Measurements from ENCODE around the gene PIH1D1. TPM values are rescaled to one million over a fixed set of nuclear protein-coding genes. Genes with fewer than 3 reads are reported as not detected.

PIH1D1 gene
- total RNA-seq, 2 donors from 2014 or later = 128 to 133 TPM

DNA sequence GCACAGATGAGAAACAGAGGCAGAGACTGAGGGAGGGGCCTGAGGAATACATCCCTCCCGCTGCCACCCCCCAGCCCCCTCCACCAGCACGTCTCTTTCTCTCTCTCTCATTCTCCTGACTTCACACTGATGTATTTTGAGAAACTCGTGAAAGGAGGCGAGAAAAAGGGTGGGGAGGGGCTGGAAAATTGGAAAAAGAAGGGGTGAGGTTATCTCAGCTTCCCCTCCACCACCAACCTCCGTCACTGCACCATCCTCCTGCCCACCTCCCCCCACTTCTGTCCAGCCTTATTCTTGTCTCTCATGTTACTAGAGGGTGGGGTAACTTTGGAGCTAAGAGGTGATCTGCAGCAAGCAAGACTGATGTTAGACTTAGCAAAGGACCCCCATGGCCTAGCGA lies 11.8 kb downstream of the PIH1D1 start:
- Histone ChIP-seq H3K4me3 (ENCODE audit: low read length) (no peak overlapping the region), H3K9me3 (ENCODE audit: control insufficient read depth, low read length) (no peaks in the 10 kb centered on the region), H3K27ac (ENCODE audit: low read depth, low read length) (no peak overlapping the region), H3K36me3 (ENCODE audit: control insufficient read depth, insufficient read depth, low read length) (no peaks in the 10 kb centered on the region), H3K4me1 (ENCODE audit: control insufficient read depth, insufficient read depth, low read length) (no peaks in the 10 kb centered on the region), H3K27me3 (ENCODE audit: control insufficient read depth, insufficient read depth, low read length, poor library complexity, severe bottlenecking) (peaks cover 79% of the 10 kb centered on the region), H3K9ac (ENCODE audit: extremely low read depth, low read length, poor library complexity, severe bottlenecking) (no peak overlapping the region)
- WGBS, 2 experiments (ENCODE audit: insufficient coverage in 1 of 2, insufficient read length in 1 of 2) = 75 to 100% methylated on average over 1 of the region's 6 CpGs
- Mint-ChIP-seq H3K4me3 (no peak overlapping the region), H3K27ac (no peak overlapping the region), H3K4me1 (no peaks in the 10 kb centered on the region), H3K9me3 (peaks cover 9% of the 10 kb centered on the region), H3K36me3 (ENCODE audit: low read depth) (no peaks in the 10 kb centered on the region), H3K27me3 (ENCODE audit: insufficient read depth) (peaks cover 79% of the 10 kb centered on the region)
- DNase-seq = no peak
- TF ChIP-seq CTCF (conservative IDR thresholded peaks at IDR 0.05) = no peak

GRCh38 chr19:49438261-49438660 lies 13.4 kb downstream of the PIH1D1 start:
- H3K36me3 Mint-ChIP-seq (ENCODE audit: low read depth) = no peaks in the 10 kb centered on the region
- no peak overlapping the region for H3K9ac ChIP-seq (ENCODE audit: extremely low read depth, low read length, poor library complexity, severe bottlenecking)
- 24 to 28% methylated on average over 3 to 5 of the region's 6 CpGs for WGBS, 2 experiments (ENCODE audit: insufficient coverage in 1 of 2, insufficient read length in 1 of 2)
- H3K27ac ChIP-seq (ENCODE audit: low read depth, low read length) = no peak overlapping the region
- DNase-seq = no peak
- no peaks in the 10 kb centered on the region for H3K9me3 ChIP-seq (ENCODE audit: control insufficient read depth, low read length)
- H3K27me3 ChIP-seq (ENCODE audit: control insufficient read depth, insufficient read depth, low read length, poor library complexity, severe bottlenecking) = peaks cover 94% of the 10 kb centered on the region
- TF ChIP-seq CTCF (conservative IDR thresholded peaks at IDR 0.05) = no peak
- peaks cover 9% of the 10 kb centered on the region for H3K9me3 Mint-ChIP-seq
- no peak overlapping the region for H3K27ac Mint-ChIP-seq
- H3K4me3 ChIP-seq (ENCODE audit: low read length) = no peak overlapping the region
- no peaks in the 10 kb centered on the region for H3K4me1 ChIP-seq (ENCODE audit: control insufficient read depth, insufficient read depth, low read length)
- no peaks in the 10 kb centered on the region for H3K4me1 Mint-ChIP-seq
- H3K4me3 Mint-ChIP-seq = no peak overlapping the region
- H3K27me3 Mint-ChIP-seq (ENCODE audit: insufficient read depth) = peaks cover 94% of the 10 kb centered on the region
- H3K36me3 ChIP-seq (ENCODE audit: control insufficient read depth, insufficient read depth, low read length) = no peaks in the 10 kb centered on the region

DNA sequence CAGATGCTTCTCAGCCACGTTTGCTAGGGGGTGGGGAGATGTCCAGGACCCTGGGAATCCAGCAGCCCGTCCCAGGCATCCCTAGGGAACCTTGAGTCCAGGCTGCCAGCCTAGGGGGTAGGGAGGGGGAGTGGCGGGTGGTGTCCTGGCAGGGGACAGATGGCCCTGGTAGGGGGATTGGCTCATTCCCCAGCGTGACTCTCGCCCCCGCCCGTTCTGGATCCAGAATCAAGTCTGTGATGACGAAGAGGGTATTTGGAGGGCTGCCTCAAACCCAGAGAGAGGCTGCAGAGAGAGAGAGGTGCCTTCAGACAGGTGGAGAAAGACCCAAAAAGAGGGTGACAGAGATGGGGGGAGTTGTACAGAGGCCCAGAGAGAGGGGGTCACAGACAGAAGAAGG lies 14.4 kb downstream of the PIH1D1 start:
- TF ChIP-seq CTCF (conservative IDR thresholded peaks at IDR 0.05) = no peak
- Mint-ChIP-seq H3K4me1 (no peaks in the 10 kb centered on the region), H3K27me3 (ENCODE audit: insufficient read depth) (peaks cover 98% of the 10 kb centered on the region), H3K9me3 (peaks cover 10% of the 10 kb centered on the region), H3K36me3 (ENCODE audit: low read depth) (peaks cover 1% of the 10 kb centered on the region), H3K4me3 (no peak overlapping the region), H3K27ac (no peak overlapping the region)
- Histone ChIP-seq H3K27me3 (ENCODE audit: control insufficient read depth, insufficient read depth, low read length, poor library complexity, severe bottlenecking) (peaks cover 100% of the 10 kb centered on the region), H3K4me3 (ENCODE audit: low read length) (no peak overlapping the region), H3K4me1 (ENCODE audit: control insufficient read depth, insufficient read depth, low read length) (no peaks in the 10 kb centered on the region), H3K9me3 (ENCODE audit: control insufficient read depth, low read length) (no peaks in the 10 kb centered on the region), H3K36me3 (ENCODE audit: control insufficient read depth, insufficient read depth, low read length) (no peaks in the 10 kb centered on the region), H3K9ac (ENCODE audit: extremely low read depth, low read length, poor library complexity, severe bottlenecking) (no peak overlapping the region), H3K27ac (ENCODE audit: low read depth, low read length) (no peak overlapping the region)
- no peak for DNase-seq
- 34 to 43% methylated on average over 7 to 8 of the region's 8 CpGs for WGBS, 2 experiments (ENCODE audit: insufficient coverage in 1 of 2, insufficient read length in 1 of 2)

Measured in endodermal cell (in vitro differentiated cells).